Motor neuron (in vitro differentiated cells): Measurements from ENCODE around the gene FDX2. TPM values are rescaled to one million over a fixed set of nuclear protein-coding genes. Genes with fewer than 3 reads are reported as not detected.
A peak's percentile ranks its signal among the peaks of the same experiment; 100 is the strongest.

Source experiments
- ATAC-seq, 8 experiments: fragments of 200-7000 bp; cut with Tn5 transposase; replicated peaks in 6 of 8; 2 replicates each; pipeline ENCODE4 v1.8.0; 2021; ENCODE audit warnings: mild to moderate bottlenecking in 8 of 8, moderate library complexity in 8 of 8
- H3K27ac ChIP-seq, 2 donors: fragments of 250-450 bp; sonication (Bioruptor Pico); 2 replicates each; pipeline ENCODE4 v1.9.0; 2021; ENCODE audit warnings: antibody characterized with exemption in 2 of 2, mild to moderate bottlenecking in 2 of 2, moderate library complexity in 1 of 2
- H3K4me1 ChIP-seq, 2 donors: fragments of 250-450 bp; sonication (Bioruptor Pico); replicated peaks in 1 of 2; 2 replicates each; pipeline ENCODE4 v1.6.1; 2021; ENCODE audit warnings: antibody characterized with exemption in 2 of 2, mild to moderate bottlenecking in 2 of 2, moderate library complexity in 1 of 2
- H3K4me3 ChIP-seq, 5 donors: fragments of 250-450 bp; sonication (Bioruptor Pico); 2 replicates each; pipeline ENCODE4 v1.9.0; 2021; ENCODE audit warnings: antibody characterized with exemption in 5 of 5, mild to moderate bottlenecking in 5 of 5, moderate library complexity in 4 of 5
- WGBS, 10 experiments: fragments of 450-650 bp; shearing (Covaris generic); methylation state at CpG; one replicate each; pipeline ENCODE4 v1.0.0; 2022; 5-methylcytosine and 5-hydroxymethylcytosine counted together
- in situ Hi-C, 9 experiments: fragments of 400-800 bp; cut with MboI; loops; one replicate each; pipeline ENCODE4 v1.15.0; 2021; ENCODE audit warnings: low sequenced_read_pairs in 9 of 9, low pct_unique_long_range_greater_than_20kb in 2 of 9; ENCODE audit not compliant: unreplicated experiment in 9 of 9
- total RNA-seq, 8 experiments: library from RNA; unstranded; fragments of 300-600 nt; gene quantifications; 2 replicates each; pipeline versions ENCODE4 v1.2.3 to v1.2.4, GENCODE V29; 2022

The FDX2 gene
- total RNA-seq, 8 experiments from 2014 or later: 12.7 to 37.8 (median 18.8) TPM

GRCh38 chr19:10268071-10268470, 47.7 kb downstream of the FDX2 start:
- no peak overlapping the region for H3K27ac ChIP-seq
- H3K4me1 ChIP-seq: peaks cover 0 to 3% of the 10 kb centered on the region in 2 donors
- WGBS, 10 experiments: 0 to 80% (median 38%) methylated on average over 1 to 5 of the region's 6 CpGs; no CpG with 5 or more reads in 4 of the 10 experiments
- no peak for ATAC-seq
- in situ Hi-C loops: loop anchor here in 6 of 9 experiments (5.0 to 25.0 kb wide), 4 partner anchors 114 to 331 kb away; partner anchors contain the start of genes TYK2 (in 6 of the 6) and OLFM2 (in 1 of the 6)
- H3K4me3 ChIP-seq: no peak overlapping the region

- WGBS, 10 experiments: 58 to 100% (median 86%) methylated on average over 1 to 7 of the region's 7 CpGs; no CpG with 5 or more reads in 2 of the 10 experiments
- ATAC-seq: no peak
- H3K4me3 ChIP-seq: no peak overlapping the region
- in situ Hi-C loops: loop anchor here in 6 of 9 experiments (5.0 to 25.0 kb wide), 4 partner anchors 116 to 329 kb away; partner anchors contain the start of genes TYK2 (in 6 of the 6) and OLFM2 (in 1 of the 6)
- H3K4me1 ChIP-seq: peaks cover 0 to 3% of the 10 kb centered on the region in 2 donors
- no peak overlapping the region for H3K27ac ChIP-seq
Measured at GRCh38 chr19:10266706-10267105, 49.1 kb downstream of the FDX2 start.

GRCh38 chr19:10262771-10263170, 53.0 kb downstream of the FDX2 start:
- 58 to 100% (median 85%) methylated on average over 2 to 5 of the region's 7 CpGs; no CpG with 5 or more reads in 2 of the 10 experiments for WGBS, 10 experiments
- peak in 1 of 8 experiments; percentile 9 for ATAC-seq
- in situ Hi-C loops: loop anchor here in 5 of 9 experiments (10.0 to 25.0 kb wide), 3 partner anchors 122 to 325 kb away; partner anchors contain the start of genes TYK2 (in 5 of the 5) and OLFM2 (in 1 of the 5)

GRCh38 chr19:10260141-10260584, 55.7 kb downstream of the FDX2 start:
- 71 to 95% (median 80%) methylated on average over 1 to 8 of the region's 8 CpGs; no CpG with 5 or more reads in 5 of the 10 experiments for WGBS, 10 experiments
- no peak overlapping the region for H3K4me3 ChIP-seq
- ATAC-seq: no peak
- peaks cover 0 to 3% of the 10 kb centered on the region in 2 donors for H3K4me1 ChIP-seq
- no peak overlapping the region for H3K27ac ChIP-seq
- in situ Hi-C loops: loop anchor here in 5 of 9 experiments (10.0 to 25.0 kb wide), 3 partner anchors 125 to 323 kb away; partner anchors contain the start of genes TYK2 (in 5 of the 5) and OLFM2 (in 1 of the 5)

More at GRCh38 chr19:10262771-10263170, 53.0 kb downstream of the FDX2 start:
- H3K4me1 ChIP-seq: peaks cover 0 to 3% of the 10 kb centered on the region in 2 donors
- H3K27ac ChIP-seq: no peak overlapping the region
- H3K4me3 ChIP-seq: no peak overlapping the region

Other genes with a start within 250 kb of the FDX2 start
- 10 to 100 TPM in 4 of 8 experiments, 1 to 10 TPM in 4; 2.2 to 29.4 (median 12.0) TPM for gene SHFL, start 229.7 kb downstream of the FDX2 start, total RNA-seq
- gene ANGPTL6, start 213.3 kb downstream of the FDX2 start, total RNA-seq: 1 to 10 TPM in 2 of 8 experiments, under 1 TPM in 6; 0.11 to 1.2 (median 0.35) TPM
- 10 to 100 TPM; 27.2 to 92.1 (median 47.3) TPM for gene PPAN, start 209.7 kb downstream of the FDX2 start, total RNA-seq
- gene P2RY11, start 204.3 kb downstream of the FDX2 start, total RNA-seq: 10 to 100 TPM in 3 of 8 experiments, 1 to 10 TPM in 5; 2.1 to 12.2 (median 4.9) TPM
- 100 to 1,000 TPM; 180 to 352 (median 242) TPM for gene EIF3G, start 196.1 kb downstream of the FDX2 start, total RNA-seq
- 10 to 100 TPM; 16.9 to 92.4 (median 37.4) TPM for gene DNMT1, start 121.1 kb downstream of the FDX2 start, total RNA-seq
- 10 to 100 TPM in 4 of 8 experiments, 1 to 10 TPM in 4; 1.5 to 14.8 (median 10.1) TPM for gene S1PR2, start 84.7 kb downstream of the FDX2 start, total RNA-seq
- 10 to 100 TPM; 17.9 to 80.5 (median 34.4) TPM for gene MRPL4, start 63.8 kb downstream of the FDX2 start, total RNA-seq
- gene ICAM1, start 44.9 kb downstream of the FDX2 start, total RNA-seq: 10 to 100 TPM in 4 of 8 experiments, 1 to 10 TPM in 2, under 1 TPM in 2; 0.22 to 72.6 (median 9.7) TPM
- under 1 TPM in 1 of 8 experiments, not detected in 7; 0.14 TPM for gene ICAM4, start 29.1 kb downstream of the FDX2 start, total RNA-seq
- 10 to 100 TPM in 2 of 8 experiments, 1 to 10 TPM in 5, under 1 TPM in 1; 0.71 to 33.1 (median 4.8) TPM for gene ICAM5, start 26.1 kb downstream of the FDX2 start, total RNA-seq
- 1 to 10 TPM; 3.4 to 7.2 (median 4.4) TPM for gene ZGLP1, start 6.2 kb downstream of the FDX2 start, total RNA-seq
- gene RAVER1, start 17.5 kb upstream of the FDX2 start, total RNA-seq: 10 to 100 TPM in 3 of 8 experiments, 1 to 10 TPM in 5; 4.3 to 31.8 (median 8.1) TPM
- gene ICAM3, start 23.6 kb upstream of the FDX2 start, total RNA-seq: 1 to 10 TPM in 7 of 8 experiments, under 1 TPM in 1; 0.73 to 3.5 (median 2.2) TPM
- 100 to 1,000 TPM in 1 of 8 experiments, 10 to 100 TPM in 7; 29.4 to 110 (median 62.1) TPM for gene TYK2, start 64.6 kb upstream of the FDX2 start, total RNA-seq
- gene CDC37, start 87.5 kb upstream of the FDX2 start, total RNA-seq: 100 to 1,000 TPM; 106 to 304 (median 175) TPM
- 1 to 10 TPM in 7 of 8 experiments, under 1 TPM in 1; 0.88 to 7.8 (median 2.8) TPM for gene PDE4A, start 104.5 kb upstream of the FDX2 start, total RNA-seq
- 10 to 100 TPM; 27.1 to 84.0 (median 49.6) TPM for gene KEAP1, start 187.3 kb upstream of the FDX2 start, total RNA-seq
- under 1 TPM in 4 of 8 experiments, not detected in 4; 0.08 to 0.81 (median 0.16) TPM for gene S1PR5, start 201.4 kb upstream of the FDX2 start, total RNA-seq
- 10 to 100 TPM; 14.6 to 54.2 (median 29.5) TPM for gene ATG4D, start 227.9 kb upstream of the FDX2 start, total RNA-seq
- 10 to 100 TPM in 4 of 8 experiments, 1 to 10 TPM in 4; 6.8 to 44.1 (median 12.1) TPM for gene KRI1, start 250.0 kb upstream of the FDX2 start, total RNA-seq